ENCODE results near the gene SLC6A19.

GRCh38 chr5:1212881-1213280, 11.5 kb downstream of the SLC6A19 start:
- no peak for TF ChIP-seq GATA2 (IDR thresholded peaks at IDR 0.05; ENCODE audit: low read depth, low read length)
- TF ChIP-seq GATA3 (IDR thresholded peaks at IDR 0.05; ENCODE audit: low read depth, low read length): no peak
